ENCODE data around the gene PHYH.

The PHYH gene

DNA sequence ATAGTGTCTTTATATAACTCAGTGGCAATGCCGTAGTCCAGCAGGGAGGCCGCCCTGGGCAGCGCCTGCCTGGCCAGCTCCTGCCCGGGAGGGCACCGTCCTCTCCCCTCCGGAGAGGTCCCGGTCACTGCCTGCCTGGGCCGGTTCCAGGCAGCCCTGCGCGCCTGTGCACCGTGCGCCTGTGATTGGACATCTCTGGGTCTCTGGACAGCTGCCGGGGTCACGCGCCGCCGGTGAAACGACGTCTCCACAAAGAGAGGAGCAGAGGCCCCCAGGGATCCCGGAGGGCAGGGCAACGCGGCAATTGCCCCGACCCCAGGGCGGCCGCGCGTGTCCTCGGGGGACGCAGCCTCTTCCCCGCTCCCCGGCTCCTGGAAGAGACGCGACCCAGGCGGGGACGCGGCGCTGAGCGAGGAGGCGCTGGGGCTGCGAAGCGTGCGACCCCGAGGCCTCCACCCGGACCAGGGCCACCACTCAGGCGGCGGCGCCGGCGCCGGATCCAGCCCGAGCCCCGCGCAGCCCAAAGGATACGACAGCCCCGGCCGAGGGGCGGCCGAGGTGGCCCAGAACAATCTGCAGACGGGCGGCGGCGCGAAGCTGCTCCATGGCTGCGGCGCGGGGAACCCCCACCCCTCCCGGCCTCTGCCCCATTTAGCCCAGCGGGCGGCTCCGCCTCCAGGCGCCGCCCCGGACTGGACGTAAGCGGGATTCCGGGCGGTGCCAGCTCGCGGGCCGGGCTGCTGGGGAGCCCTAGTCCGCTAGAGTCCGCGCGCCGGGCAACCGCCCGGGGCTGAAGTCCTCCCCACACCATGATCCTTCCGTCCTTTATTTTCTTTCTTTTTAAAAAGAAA lies at the start of gene PHYH:
Gene PHYH, minus strand, starts transcription at position 628 of the 851 bp plus-strand sequence. Its CDS starts 22 bp downstream, at position 606.
- H3K4me3 ChIP-seq (ENCODE audit: low read length in 2 of 2) = peak within 1 kb of the TSS; percentile 79 to 87
- peak within 1 kb of the TSS; percentile 81 to 89 for H3K9ac ChIP-seq (ENCODE audit: low read length in 2 of 2)
- peaks cover 8% of the 10 kb centered on the region for H3K4me1 ChIP-seq (ENCODE audit: control insufficient read depth, insufficient read depth, low read length)
- peaks cover 0 to 2% of the 10 kb centered on the region in 2 donors for H3K36me3 ChIP-seq (ENCODE audit: control insufficient read depth in 2 of 2, insufficient read depth in 2 of 2, low read length in 2 of 2)
- peak within 1 kb of the TSS; percentile 91 for H3K27ac ChIP-seq (ENCODE audit: low read length)
- no peaks in the 10 kb centered on the region for H3K9me3 ChIP-seq (ENCODE audit: control insufficient read depth in 2 of 2, low read length in 2 of 2)
- H3K27me3 ChIP-seq (ENCODE audit: control insufficient read depth in 1 of 2, insufficient read depth in 2 of 2, low read length in 2 of 2) = no peaks in the 10 kb centered on the region

DNA sequence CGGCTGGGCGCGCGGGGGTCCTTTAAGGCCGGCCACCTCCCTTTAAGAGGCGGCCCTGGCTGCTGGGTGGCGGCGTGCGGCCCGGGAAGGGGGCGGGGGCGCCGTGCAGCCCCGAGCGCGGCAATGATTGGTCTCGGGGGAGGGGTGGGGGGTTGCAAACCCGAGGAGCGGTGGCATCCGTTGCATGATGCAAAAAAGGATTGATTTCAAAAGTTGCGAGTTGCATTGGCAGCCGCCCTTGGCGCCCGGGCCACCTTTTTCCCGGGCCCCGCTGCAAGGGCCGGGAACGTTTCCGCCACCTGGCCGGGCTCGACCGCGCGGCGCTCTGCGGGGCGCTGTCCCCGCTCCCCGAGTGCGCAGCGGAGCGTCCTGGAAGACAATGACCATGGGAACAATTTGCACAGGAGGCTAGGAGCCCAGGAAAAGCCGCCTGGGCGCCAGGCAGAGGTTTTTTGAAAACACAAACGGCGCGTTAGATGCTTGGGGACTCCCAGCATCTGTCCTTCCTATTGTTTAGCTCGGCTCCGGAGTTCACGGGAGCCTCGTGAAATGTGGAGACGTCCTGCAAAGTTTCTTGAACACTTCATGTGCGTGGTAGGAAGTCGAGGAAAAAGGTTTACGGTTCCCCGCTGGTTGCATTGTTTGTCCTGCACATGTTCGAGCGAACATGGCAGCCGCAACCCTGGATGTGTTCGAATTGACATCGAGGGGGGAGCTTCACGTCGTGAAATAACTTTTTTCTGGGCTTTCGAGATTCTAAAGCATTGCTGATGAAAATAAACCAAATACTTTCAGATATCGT lies 48.6 kb upstream of the PHYH start, which contains the start of gene SEPHS1:
Gene SEPHS1, minus strand, starts transcription at position 78 of the 802 bp plus-strand sequence. CDS start 3,343 bp downstream, outside the sequence.
- Histone ChIP-seq H3K9ac (ENCODE audit: low read length in 2 of 2) (peak within 1 kb of the TSS; percentile 80 to 92), H3K36me3 (ENCODE audit: control insufficient read depth in 2 of 2, insufficient read depth in 2 of 2, low read length in 2 of 2) (peaks cover 0 to 3% of the 10 kb centered on the region in 2 donors), H3K4me1 (ENCODE audit: control insufficient read depth, insufficient read depth, low read length) (peaks cover 24% of the 10 kb centered on the region), H3K27ac (ENCODE audit: low read length) (peak within 1 kb of the TSS; percentile 90), H3K27me3 (ENCODE audit: control insufficient read depth in 1 of 2, insufficient read depth in 2 of 2, low read length in 2 of 2) (peaks cover 0 to 2% of the 10 kb centered on the region in 2 donors), H3K9me3 (ENCODE audit: control insufficient read depth in 2 of 2, low read length in 2 of 2) (no peaks in the 10 kb centered on the region), H3K4me3 (ENCODE audit: low read length in 2 of 2) (peak within 1 kb of the TSS; percentile 82 to 93)

DNA sequence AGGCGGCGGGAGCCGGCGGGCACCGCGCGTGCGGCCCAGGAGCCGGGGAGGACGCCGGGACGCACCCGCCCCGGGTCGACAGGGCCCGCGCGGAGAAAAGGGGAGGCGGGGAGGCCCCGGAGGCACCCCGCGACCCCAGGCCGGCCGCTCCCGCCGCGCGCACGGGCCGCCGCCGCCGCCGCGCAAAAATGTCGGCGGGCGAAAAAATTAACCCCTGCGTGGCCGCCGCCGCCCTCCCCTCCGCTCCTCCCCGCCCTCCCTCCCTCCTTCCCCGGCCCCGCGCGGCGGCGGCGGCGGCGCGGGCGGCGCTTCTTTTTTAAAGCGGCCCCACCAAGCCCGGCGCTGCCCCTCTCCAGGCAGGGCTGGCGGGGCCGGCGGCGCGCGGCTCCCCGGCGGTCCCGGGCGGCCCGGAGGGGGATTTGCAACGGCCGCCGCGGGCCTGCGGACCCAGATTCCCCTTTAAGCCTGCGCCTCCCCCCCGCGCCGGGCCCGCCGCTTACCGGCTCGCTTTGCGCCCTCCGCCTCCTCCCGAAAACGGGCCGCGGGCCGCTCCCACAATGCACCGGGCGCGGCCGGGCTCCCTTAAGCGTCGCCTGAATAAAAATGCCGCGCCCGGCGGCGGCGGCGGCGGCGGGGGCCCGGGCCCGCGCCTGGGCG lies 47.8 kb upstream of the PHYH start:
- H3K4me1 ChIP-seq (ENCODE audit: control insufficient read depth, insufficient read depth, low read length) = peaks cover 26% of the 10 kb centered on the region
- H3K9ac ChIP-seq (ENCODE audit: low read length in 2 of 2) = peak overlapping the region in 1 of 2 donors; percentile 92
- H3K36me3 ChIP-seq (ENCODE audit: control insufficient read depth in 2 of 2, insufficient read depth in 2 of 2, low read length in 2 of 2) = peaks cover 0 to 3% of the 10 kb centered on the region in 2 donors
- peak overlapping the region; percentile 63 to 82 for H3K4me3 ChIP-seq (ENCODE audit: low read length in 2 of 2)
- H3K9me3 ChIP-seq (ENCODE audit: control insufficient read depth in 2 of 2, low read length in 2 of 2) = no peaks in the 10 kb centered on the region
- no peak overlapping the region for H3K27ac ChIP-seq (ENCODE audit: low read length)
- H3K27me3 ChIP-seq (ENCODE audit: control insufficient read depth in 1 of 2, insufficient read depth in 2 of 2, low read length in 2 of 2) = peaks cover 0 to 2% of the 10 kb centered on the region in 2 donors

DNA sequence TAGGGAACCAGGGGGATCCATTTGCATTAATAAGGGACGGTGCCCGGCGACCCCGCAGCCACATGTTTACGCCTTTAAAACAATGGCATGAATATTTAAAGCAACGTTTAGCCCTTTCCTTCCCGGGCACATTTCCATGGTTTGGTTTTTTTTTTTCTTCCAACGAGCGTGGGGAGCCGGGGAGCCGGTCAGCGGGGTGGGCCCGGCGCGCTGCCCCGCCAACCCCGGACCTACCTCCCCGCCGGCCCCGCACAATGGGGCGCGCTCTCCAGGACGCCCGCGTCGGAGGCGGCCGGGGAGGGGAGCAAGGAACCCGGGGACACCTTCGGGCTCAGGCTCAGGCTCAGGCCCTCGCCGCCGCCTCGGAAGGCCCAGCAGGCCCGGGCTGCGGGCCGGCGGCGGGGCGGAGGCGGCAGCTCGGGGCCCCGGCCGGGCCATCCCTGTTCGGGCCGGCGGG lies 47.2 kb upstream of the PHYH start:
- peak overlapping the region; percentile 90 for H3K27ac ChIP-seq (ENCODE audit: low read length)

DNA sequence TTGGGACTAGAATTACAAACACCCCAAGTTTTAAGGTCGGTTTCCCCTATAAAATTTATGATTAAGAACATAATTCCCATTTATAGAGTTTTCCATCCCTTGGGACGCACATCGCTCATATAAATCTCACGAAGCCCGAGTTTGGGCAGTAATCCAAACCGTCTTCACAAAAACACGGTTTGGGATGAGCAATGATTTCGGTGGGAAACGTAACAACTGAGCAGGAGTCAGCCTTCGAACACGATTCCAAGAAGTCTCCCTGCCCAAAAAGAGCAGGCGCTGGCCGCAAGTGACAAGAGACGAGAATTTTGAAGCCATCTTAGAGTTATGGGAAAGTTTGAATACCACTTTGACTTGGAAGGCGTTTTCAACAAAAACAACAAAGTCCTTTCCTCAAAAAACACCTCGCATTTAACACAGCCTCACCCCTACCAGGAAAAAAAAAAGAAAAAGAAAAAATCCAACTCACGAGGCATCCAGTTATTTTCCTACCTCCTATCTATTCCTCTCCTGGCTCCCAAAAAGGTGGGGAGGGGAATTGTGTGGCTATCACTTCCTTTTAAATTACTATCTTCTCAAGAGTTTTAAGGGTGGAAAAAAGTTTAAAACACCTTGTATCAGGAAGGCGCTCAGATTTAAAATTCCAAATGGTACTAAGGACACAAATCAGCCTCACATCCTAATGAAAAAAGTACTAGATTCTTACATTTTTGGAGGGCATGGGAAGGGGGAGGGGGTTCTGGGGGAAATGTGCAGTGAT lies 46.6 kb upstream of the PHYH start:
- peak overlapping the region; percentile 90 for H3K27ac ChIP-seq (ENCODE audit: low read length)
- H3K4me3 ChIP-seq (ENCODE audit: low read length in 2 of 2) = peak overlapping the region; percentile 63 to 80
- H3K4me1 ChIP-seq (ENCODE audit: control insufficient read depth, insufficient read depth, low read length) = peaks cover 26% of the 10 kb centered on the region

More for the DNA sequence above, 47.2 kb upstream of the PHYH start:
- H3K9ac ChIP-seq (ENCODE audit: low read length in 2 of 2) = peak overlapping the region; percentile 80 to 92
- peak overlapping the region; percentile 63 to 80 for H3K4me3 ChIP-seq (ENCODE audit: low read length in 2 of 2)
- peaks cover 0 to 3% of the 10 kb centered on the region in 2 donors for H3K36me3 ChIP-seq (ENCODE audit: control insufficient read depth in 2 of 2, insufficient read depth in 2 of 2, low read length in 2 of 2)
- no peaks in the 10 kb centered on the region for H3K9me3 ChIP-seq (ENCODE audit: control insufficient read depth in 2 of 2, low read length in 2 of 2)
- no peaks in the 10 kb centered on the region for H3K27me3 ChIP-seq (ENCODE audit: control insufficient read depth in 1 of 2, insufficient read depth in 2 of 2, low read length in 2 of 2)
- peaks cover 26% of the 10 kb centered on the region for H3K4me1 ChIP-seq (ENCODE audit: control insufficient read depth, insufficient read depth, low read length)

DNA sequence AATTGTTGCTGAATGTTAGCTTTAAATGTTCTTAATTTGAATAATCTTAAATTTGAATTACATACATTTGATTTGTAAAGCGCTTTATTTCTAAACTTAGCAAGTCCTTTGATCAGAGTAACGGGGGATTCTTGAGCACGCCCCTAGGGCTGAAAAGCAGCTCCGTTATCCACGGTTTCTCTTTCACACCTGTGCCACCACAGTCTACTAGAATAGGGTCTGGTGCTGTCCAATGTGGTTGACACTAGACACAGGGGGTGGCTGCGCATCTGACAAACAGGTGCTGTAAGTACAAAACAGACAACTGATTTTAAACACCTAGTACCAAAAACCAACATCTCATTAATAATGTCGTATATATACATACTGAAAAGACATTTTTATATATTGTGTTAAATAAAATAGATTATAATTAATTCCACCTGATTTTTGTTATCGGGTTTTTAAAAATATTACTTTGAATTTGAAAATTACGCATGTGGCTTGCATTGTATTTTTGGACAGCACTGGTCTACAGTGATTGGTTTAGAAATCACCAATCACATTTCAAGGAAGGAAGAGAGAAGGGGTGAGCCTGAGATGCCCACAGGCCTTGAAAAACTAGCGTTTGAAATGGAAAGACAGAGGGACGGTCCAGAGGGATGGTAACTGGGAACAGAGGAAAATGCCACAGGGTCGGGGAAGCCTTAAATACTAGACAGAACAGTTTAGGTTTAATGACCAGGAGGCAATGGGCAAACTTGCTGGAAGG lies 40.9 kb upstream of the PHYH start:
- peaks cover 23% of the 10 kb centered on the region for H3K4me1 ChIP-seq (ENCODE audit: control insufficient read depth, insufficient read depth, low read length)
- H3K9ac ChIP-seq (ENCODE audit: low read length in 2 of 2) = no peak overlapping the region
- no peaks in the 10 kb centered on the region for H3K27me3 ChIP-seq (ENCODE audit: control insufficient read depth in 1 of 2, insufficient read depth in 2 of 2, low read length in 2 of 2)
- H3K36me3 ChIP-seq (ENCODE audit: control insufficient read depth in 2 of 2, insufficient read depth in 2 of 2, low read length in 2 of 2) = peaks cover 3 to 11% of the 10 kb centered on the region in 2 donors
- no peak overlapping the region for H3K4me3 ChIP-seq (ENCODE audit: low read length in 2 of 2)
- no peak overlapping the region for H3K27ac ChIP-seq (ENCODE audit: low read length)
- no peaks in the 10 kb centered on the region for H3K9me3 ChIP-seq (ENCODE audit: control insufficient read depth in 2 of 2, low read length in 2 of 2)

More for the DNA sequence above, 46.6 kb upstream of the PHYH start:
- Histone ChIP-seq H3K9me3 (ENCODE audit: control insufficient read depth in 2 of 2, low read length in 2 of 2) (no peaks in the 10 kb centered on the region), H3K36me3 (ENCODE audit: control insufficient read depth in 2 of 2, insufficient read depth in 2 of 2, low read length in 2 of 2) (peaks cover 0 to 3% of the 10 kb centered on the region in 2 donors), H3K27me3 (ENCODE audit: control insufficient read depth in 1 of 2, insufficient read depth in 2 of 2, low read length in 2 of 2) (no peaks in the 10 kb centered on the region), H3K9ac (ENCODE audit: low read length in 2 of 2) (peak overlapping the region; percentile 80 to 92)

DNA sequence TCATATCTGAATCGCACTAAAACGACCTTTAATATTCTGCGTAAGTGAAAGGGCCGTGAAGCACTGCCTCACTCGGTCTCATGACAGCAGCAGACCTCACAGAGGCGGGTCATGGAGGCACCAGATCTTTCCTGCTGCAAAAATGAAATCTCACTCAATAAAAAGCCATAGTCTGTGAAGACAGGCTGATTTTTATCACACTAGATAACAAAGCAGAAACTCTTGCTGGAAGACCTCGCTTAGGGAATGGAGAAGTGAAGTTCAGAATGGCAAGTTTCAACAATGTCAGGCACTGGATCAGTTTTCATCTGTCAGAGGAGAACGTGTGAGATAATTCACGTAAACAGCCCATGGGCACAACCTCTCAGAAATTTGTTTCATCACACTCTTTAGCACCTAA lies 40.2 kb upstream of the PHYH start:
- H3K9me3 ChIP-seq (ENCODE audit: control insufficient read depth in 2 of 2, low read length in 2 of 2) = no peaks in the 10 kb centered on the region
- H3K36me3 ChIP-seq (ENCODE audit: control insufficient read depth in 2 of 2, insufficient read depth in 2 of 2, low read length in 2 of 2) = peaks cover 3 to 12% of the 10 kb centered on the region in 2 donors
- H3K4me1 ChIP-seq (ENCODE audit: control insufficient read depth, insufficient read depth, low read length) = peaks cover 22% of the 10 kb centered on the region
- H3K27ac ChIP-seq (ENCODE audit: low read length) = no peak overlapping the region
- H3K27me3 ChIP-seq (ENCODE audit: control insufficient read depth in 1 of 2, insufficient read depth in 2 of 2, low read length in 2 of 2) = no peaks in the 10 kb centered on the region
- H3K9ac ChIP-seq (ENCODE audit: low read length in 2 of 2) = no peak overlapping the region
- no peak overlapping the region for H3K4me3 ChIP-seq (ENCODE audit: low read length in 2 of 2)

DNA sequence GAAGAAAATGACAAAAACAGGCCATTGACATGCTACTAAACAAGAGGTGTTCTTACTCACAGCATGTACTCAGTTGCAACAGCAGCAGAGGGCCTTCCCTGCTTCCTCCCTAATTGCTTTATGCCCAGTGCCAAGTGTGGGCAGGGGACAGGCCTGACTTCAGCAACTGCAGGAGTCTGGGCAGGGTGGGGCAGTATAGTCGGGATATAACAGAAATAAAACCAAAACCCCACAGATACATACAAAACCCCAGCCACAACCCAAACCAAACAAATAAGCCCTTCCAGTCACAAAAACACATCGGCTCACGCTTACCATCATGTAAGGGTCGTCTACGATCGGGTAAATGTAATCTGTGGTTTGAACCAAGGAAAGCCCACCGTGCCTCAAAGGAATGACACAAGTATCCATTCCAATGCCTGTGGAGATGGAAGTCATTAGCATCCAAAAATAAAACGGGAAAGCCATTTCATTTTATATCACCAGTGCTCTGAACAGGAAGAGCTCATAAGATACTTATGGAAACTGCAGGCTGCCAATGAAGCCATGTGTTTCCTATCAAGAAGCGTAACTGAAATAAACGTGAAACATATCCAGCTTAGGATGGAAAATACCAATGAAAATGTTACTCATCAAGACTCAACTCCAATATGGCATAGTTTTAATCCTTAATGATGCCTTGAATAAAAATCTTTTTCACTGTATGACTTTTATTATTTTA lies 38.7 kb upstream of the PHYH start:
- peaks cover 19% of the 10 kb centered on the region for H3K4me1 ChIP-seq (ENCODE audit: control insufficient read depth, insufficient read depth, low read length)
- H3K9me3 ChIP-seq (ENCODE audit: control insufficient read depth in 2 of 2, low read length in 2 of 2) = no peaks in the 10 kb centered on the region
- peak overlapping the region; percentile 18 to 44 for H3K4me3 ChIP-seq (ENCODE audit: low read length in 2 of 2)
- H3K36me3 ChIP-seq (ENCODE audit: control insufficient read depth in 2 of 2, insufficient read depth in 2 of 2, low read length in 2 of 2) = peaks cover 4 to 17% of the 10 kb centered on the region in 2 donors
- H3K27me3 ChIP-seq (ENCODE audit: control insufficient read depth in 1 of 2, insufficient read depth in 2 of 2, low read length in 2 of 2) = no peaks in the 10 kb centered on the region
- H3K9ac ChIP-seq (ENCODE audit: low read length in 2 of 2) = no peak overlapping the region
- peak overlapping the region; percentile 3 for H3K27ac ChIP-seq (ENCODE audit: low read length)

DNA sequence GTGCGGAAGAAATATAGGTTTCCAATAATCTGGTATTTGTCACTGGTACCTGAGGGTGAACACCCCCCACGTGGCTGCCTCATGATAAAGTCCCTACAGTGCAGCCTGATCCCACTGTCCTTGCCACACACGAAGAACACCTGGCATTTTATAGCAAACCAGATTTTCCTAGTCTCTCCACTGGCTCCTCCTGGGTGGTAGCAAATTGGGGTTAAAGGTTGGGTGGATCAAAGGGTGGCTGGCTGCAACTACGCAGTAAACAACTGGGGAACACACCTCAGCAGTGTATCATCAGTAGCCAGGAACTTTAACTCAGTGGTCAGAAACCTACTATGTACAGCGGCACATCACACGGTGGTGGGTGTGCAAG lies 37.9 kb upstream of the PHYH start:
- H3K27me3 ChIP-seq (ENCODE audit: control insufficient read depth in 1 of 2, insufficient read depth in 2 of 2, low read length in 2 of 2) = no peaks in the 10 kb centered on the region
- peaks cover 5 to 19% of the 10 kb centered on the region in 2 donors for H3K36me3 ChIP-seq (ENCODE audit: control insufficient read depth in 2 of 2, insufficient read depth in 2 of 2, low read length in 2 of 2)
- H3K27ac ChIP-seq (ENCODE audit: low read length) = peak overlapping the region; percentile 3
- peaks cover 17% of the 10 kb centered on the region for H3K4me1 ChIP-seq (ENCODE audit: control insufficient read depth, insufficient read depth, low read length)
- no peak overlapping the region for H3K9ac ChIP-seq (ENCODE audit: low read length in 2 of 2)
- peak overlapping the region in 1 of 2 donors; percentile 8 for H3K4me3 ChIP-seq (ENCODE audit: low read length in 2 of 2)
- H3K9me3 ChIP-seq (ENCODE audit: control insufficient read depth in 2 of 2, low read length in 2 of 2) = no peaks in the 10 kb centered on the region
